ENCODE data around the gene GPR101. TPM values are rescaled to one million over a fixed set of nuclear protein-coding genes. Genes with fewer than 3 reads are reported as not detected.

Gene GPR101
- total and polyA plus RNA-seq, 2 of the 4 experiments (the other 2 are of a cell fraction), result not detected

GRCh38 chrX:137032841-137033773 is 688 bp downstream of the GPR101 start:
- dilution Hi-C loops (cut with HindIII; ENCODE audit: low sequenced_read_pairs, unreplicated experiment), result no loop called here

More at GRCh38 chrX:137032841-137033773, 688 bp downstream of the GPR101 start:
- Histone ChIP-seq H4K20me1 (ENCODE audit: insufficient read depth, low read length) (no peaks in the 10 kb centered on the region), H4K91ac (ENCODE audit: insufficient read depth, low read depth, low read length) (no peak overlapping the region), H2AK5ac (ENCODE audit: low read depth, low read length) (no peak overlapping the region), H3K18ac (ENCODE audit: low read depth, low read length) (no peak overlapping the region), H4K5ac (ENCODE audit: low read depth, low read length) (no peak overlapping the region), H3K9me3 (ENCODE audit: control insufficient read depth, insufficient read depth, low read length) (peaks cover 6% of the 10 kb centered on the region; the same call in 1 of the 2 replicates), H3K9me1 (ENCODE audit: insufficient read depth, low read length) (no peaks in the 10 kb centered on the region), H2AFZ (replicated peaks; ENCODE audit: low read length, poor library complexity) (no peak overlapping the region), H3K27ac (ENCODE audit: insufficient read depth, low read length) (no peak overlapping the region), H2BK15ac (ENCODE audit: low read depth, low read length) (no peak overlapping the region), H3K27me3 (ENCODE audit: control insufficient read depth, insufficient read depth, low read length) (peaks cover 19% of the 10 kb centered on the region), H3K4ac (ENCODE audit: low read depth, low read length) (no peak overlapping the region), H3K56ac (ENCODE audit: extremely low read depth, insufficient read depth, low read length) (no peak overlapping the region), H2BK5ac (ENCODE audit: low read depth, low read length, poor library complexity, severe bottlenecking) (no peak overlapping the region), H3K4me2 (ENCODE audit: low read depth, low read length) (no peak overlapping the region), H4K8ac (ENCODE audit: low read depth in 2 of 2, low read length in 2 of 2) (no peak overlapping the region), H3K23ac (ENCODE audit: low read depth, low read length) (no peak overlapping the region), H2BK20ac (ENCODE audit: low read depth, low read length) (no peak overlapping the region), H3K9ac (ENCODE audit: low read depth, low read length) (no peak overlapping the region), H2BK120ac (ENCODE audit: low read depth, low read length) (no peak overlapping the region), H3K79me1 (ENCODE audit: low read depth in 1 of 2, low read length in 2 of 2) (no peaks in the 10 kb centered on the region), H3K14ac (replicated peaks; ENCODE audit: low read depth, low read length) (no peak overlapping the region), H3K36me3 (ENCODE audit: control insufficient read depth, insufficient read depth, low read length) (no peaks in the 10 kb centered on the region), H3K4me3 (ENCODE audit: insufficient read depth, low read depth, low read length) (no peak overlapping the region), H2AK9ac (replicated peaks; ENCODE audit: low read depth, low read length, poor library complexity) (no peak overlapping the region), H3K4me1 (ENCODE audit: control insufficient read depth, insufficient read depth, low read length) (no peaks in the 10 kb centered on the region)
- POLR2A ChIA-PET (ENCODE audit: unreplicated experiment), result no interaction called here
- in situ Hi-C loops (cut with MboI; ENCODE audit: low sequenced_read_pairs) (no loop called here), intact Hi-C loops (cut with micrococcal nuclease) (no loop called here)
- CTCF ChIA-PET, result no interaction called here
- DNase-seq (no peak), ATAC-seq (ENCODE audit: low read depth) (no peak)
- TF ChIP-seq RAD21 (IDR thresholded peaks at IDR 0.05; ENCODE audit: low read length), result no peak
- TF ChIP-seq CEBPB (IDR thresholded peaks at IDR 0.05; ENCODE audit: low read depth, low read length), result no peak
- TF ChIP-seq SMC3 (IDR thresholded peaks at IDR 0.05; ENCODE audit: low read depth, low read length), result no peak
- TF ChIP-seq CTCF (conservative IDR thresholded peaks at IDR 0.05; ENCODE audit: low read depth, low read length), result no peak
- no peak for TF ChIP-seq MAFK (IDR thresholded peaks at IDR 0.05; ENCODE audit: low read depth, low read length)
- no peak for TF ChIP-seq RFX5 (IDR thresholded peaks at IDR 0.05; ENCODE audit: low read depth, low read length)
- no peak for TF ChIP-seq RCOR1 (IDR thresholded peaks at IDR 0.05; ENCODE audit: insufficient replicate concordance, low read length)
- TF ChIP-seq NFE2L2 (IDR thresholded peaks at IDR 0.05; ENCODE audit: low read depth, low read length), result no peak
- no peak for TF ChIP-seq MAZ (IDR thresholded peaks at IDR 0.05; ENCODE audit: borderline replicate concordance, low read depth, low read length)
- TF ChIP-seq BHLHE40 (IDR thresholded peaks at IDR 0.05; ENCODE audit: low read depth, low read length), result no peak
- TF ChIP-seq POLR2A (IDR thresholded peaks at IDR 0.05; ENCODE audit: low read depth, low read length), result no peak
- TF ChIP-seq FOS (IDR thresholded peaks at IDR 0.05; ENCODE audit: low read depth, low read length), result no peak
- no peak for TF ChIP-seq CHD1 (IDR thresholded peaks at IDR 0.05; ENCODE audit: low read depth, low read length)
- 28% methylated on average over 12 of the region's 34 CpGs; no CpG with 5 or more reads in 1 of the 2 experiments for WGBS, 2 experiments (ENCODE audit: extremely low coverage in 2 of 2, insufficient read length in 1 of 2)
- BruUV-seq (replicated peaks), result no TSS peak
